H1 (cell line): ENCODE results near the gene STIMATE. TPM values are rescaled to one million over a fixed set of nuclear protein-coding genes. Genes with fewer than 3 reads are reported as not detected.

Experiments
- CTCF ChIA-PET: fragments of 300-600 bp; sonication (Branson Sonifier 250); formaldehyde crosslinking; loops from one replicate; lab custom pipeline; 2021; ENCODE audit not compliant: partially characterized antibody; lab: Charles Lee
- POLR2A ChIA-PET: fragments of 300-600 bp; sonication (Branson Sonifier 250); formaldehyde crosslinking; loops from one replicate; lab custom pipeline; 2021; ENCODE audit warnings: inconsistent platforms; ENCODE audit not compliant: partially characterized antibody; lab: Charles Lee
- DNase-seq, 2 experiments: peaks; one replicate each; pipeline versions ENCODE4 v3.0.0 to v3.0.0-alpha.2; 2010 to 2022; ENCODE audit warnings: low spot score in 2 of 2, low read depth in 1 of 2, mixed read lengths in 1 of 2
- FAIRE-seq: peaks from 2 replicates; lab custom pipeline; 2011; peaks lifted over from hg19 to GRCh38; lab: Jason Lieb, UNC
- H2AFZ ChIP-seq: 2 replicates; pipeline ENCODE4 v1.8.1; 2012; ENCODE audit warnings: low read length, inconsistent platforms
- H2AK5ac ChIP-seq: 2 replicates; pipeline ENCODE4 v1.6.1; 2013; ENCODE audit warnings: low read depth, low read length
- H2BK120ac ChIP-seq: replicated peaks from 2 replicates; pipeline ENCODE3; 2013; ENCODE audit warnings: low read depth, low read length, inconsistent platforms
- H2BK12ac ChIP-seq: 2 replicates; pipeline ENCODE4 v1.6.1; 2013; ENCODE audit warnings: low read depth, low read length
- H2BK15ac ChIP-seq: 2 replicates; pipeline ENCODE4 v1.6.1; 2013; ENCODE audit warnings: low read length
- H2BK20ac ChIP-seq: 2 replicates; pipeline ENCODE4 v1.6.1; 2013; ENCODE audit warnings: low read length
- H2BK5ac ChIP-seq: 2 replicates; pipeline ENCODE4 v1.6.1; 2013; ENCODE audit warnings: low read depth, low read length
- H3K14ac ChIP-seq: 2 replicates; pipeline ENCODE4 v1.6.1; 2013; ENCODE audit warnings: inconsistent platforms; ENCODE audit not compliant: insufficient read length
- H3K18ac ChIP-seq: 2 replicates; pipeline ENCODE4 v1.6.1; 2013; ENCODE audit warnings: low read length; ENCODE audit errors: extremely low read depth
- H3K23ac ChIP-seq: 2 replicates; pipeline ENCODE4 v1.6.1; 2013; ENCODE audit warnings: inconsistent platforms; ENCODE audit not compliant: insufficient read length
- H3K23me2 ChIP-seq: 2 replicates; pipeline ENCODE4 v1.6.1; 2013; ENCODE audit warnings: low read depth, low read length
- H3K27ac ChIP-seq: 2 replicates; pipeline ENCODE4 v1.6.1; 2011; ENCODE audit warnings: low read depth, low read length, inconsistent platforms
- H3K27me3 ChIP-seq, 4 experiments: replicated peaks in 1 of 4; 1 replicate in 1 of 4; 2 replicates in 3 of 4; pipeline versions ENCODE4 v1.6.1 to v1.8.1; 2011 to 2013; ENCODE audit warnings: low read length in 3 of 4, mild to moderate bottlenecking in 3 of 4, inconsistent platforms in 2 of 4, mixed read lengths in 2 of 4, moderate library complexity in 1 of 4; ENCODE audit not compliant: control insufficient read depth in 3 of 4, insufficient read depth in 3 of 4; ENCODE audit errors: extremely low read depth in 1 of 4
- H3K36me3 ChIP-seq, 4 experiments: 2 replicates each; pipeline versions ENCODE4 v1.6.1 to v1.8.1; 2011 to 2013; ENCODE audit warnings: mild to moderate bottlenecking in 4 of 4, low read length in 3 of 4, moderate library complexity in 2 of 4, control low read depth in 1 of 4, inconsistent platforms in 1 of 4; ENCODE audit not compliant: insufficient read depth in 4 of 4, control insufficient read depth in 2 of 4
- H3K4ac ChIP-seq: replicated peaks from 2 replicates; pipeline ENCODE3; 2013; ENCODE audit warnings: low read length, low read depth, mixed read lengths, inconsistent platforms; ENCODE audit not compliant: insufficient read length
- H3K4me1 ChIP-seq, 4 experiments: replicated peaks in 1 of 4; 1 replicate in 1 of 4; 2 replicates in 3 of 4; pipeline versions ENCODE4 v1.6.1 to v1.8.1; 2011 to 2013; ENCODE audit warnings: low read length in 3 of 4, inconsistent platforms in 2 of 4, mixed read lengths in 1 of 4; ENCODE audit not compliant: insufficient read depth in 4 of 4, control insufficient read depth in 3 of 4
- H3K4me2 ChIP-seq, 2 experiments: 2 replicates each; pipeline versions ENCODE4 v1.6.1 to v1.8.1; 2011 to 2013; ENCODE audit warnings: low read depth in 2 of 2, low read length in 2 of 2, control low read depth in 1 of 2, inconsistent platforms in 1 of 2, mild to moderate bottlenecking in 1 of 2; ENCODE audit not compliant: insufficient read depth in 1 of 2
- H3K4me3 ChIP-seq, 4 experiments: fragments of 200-600, 300-600 bp in 1 of 4; sonication (generic), shearing (Covaris generic), sonication (Bioruptor Twin) in 1 of 4; 2 replicates each; pipeline versions ENCODE4 v1.5.1 to v1.8.1; 2011 to 2016; ENCODE audit warnings: low read length in 4 of 4, low read depth in 3 of 4, control low read depth in 2 of 4, inconsistent platforms in 2 of 4, mild to moderate bottlenecking in 2 of 4, mixed read lengths in 1 of 4, moderate library complexity in 1 of 4; ENCODE audit not compliant: insufficient read depth in 2 of 4; ENCODE audit errors: extremely low read depth in 1 of 4
- H3K56ac ChIP-seq: replicated peaks from 2 replicates; pipeline ENCODE3; 2013; ENCODE audit warnings: low read depth, mild to moderate bottlenecking, mixed read lengths, low read length, inconsistent platforms; ENCODE audit not compliant: insufficient read length
- H3K79me1 ChIP-seq: 2 replicates; pipeline ENCODE4 v1.6.1; 2013; ENCODE audit warnings: low read depth, low read length, control low read depth
- H3K79me2 ChIP-seq, 2 experiments: 2 replicates each; pipeline versions ENCODE4 v1.6.1 to v1.8.1; 2012 to 2013; ENCODE audit warnings: low read length in 2 of 2, mild to moderate bottlenecking in 2 of 2, inconsistent platforms in 1 of 2; ENCODE audit not compliant: insufficient read depth in 2 of 2, control insufficient read depth in 1 of 2
- H3K9ac ChIP-seq, 4 experiments: replicated peaks in 1 of 4; 1 replicate in 1 of 4; 2 replicates in 3 of 4; pipeline versions ENCODE4 v1.6.1 to v1.8.1; 2011 to 2013; ENCODE audit warnings: low read depth in 3 of 4, low read length in 3 of 4, control low read depth in 2 of 4, mild to moderate bottlenecking in 2 of 4, moderate library complexity in 2 of 4, inconsistent platforms in 1 of 4; ENCODE audit errors: extremely low read depth in 1 of 4
- H3K9me3 ChIP-seq, 2 experiments: 2 replicates each; pipeline versions ENCODE4 v1.6.1 to v1.8.1; 2012 to 2013; ENCODE audit warnings: mild to moderate bottlenecking in 2 of 2, moderate library complexity in 2 of 2, control low read depth in 1 of 2, inconsistent platforms in 1 of 2, low read depth in 1 of 2, low read length in 1 of 2, mixed read lengths in 1 of 2; ENCODE audit not compliant: insufficient read depth in 2 of 2
- H4K20me1 ChIP-seq, 2 experiments: replicated peaks in 1 of 2; 2 replicates each; pipeline versions ENCODE3 to v1.8.1; 2011 to 2013; ENCODE audit warnings: inconsistent platforms in 2 of 2, low read length in 2 of 2, mild to moderate bottlenecking in 1 of 2; ENCODE audit not compliant: insufficient read depth in 2 of 2, control insufficient read depth in 1 of 2
- H4K5ac ChIP-seq: 2 replicates; pipeline ENCODE4 v1.6.1; 2013; ENCODE audit warnings: low read length, low read depth, mixed read lengths, inconsistent platforms; ENCODE audit not compliant: insufficient read length
- H4K8ac ChIP-seq: 2 replicates; pipeline ENCODE4 v1.8.0; 2013; ENCODE audit warnings: mild to moderate bottlenecking, moderate library complexity, low read length, inconsistent platforms; ENCODE audit not compliant: insufficient read depth; ENCODE audit errors: extremely low read depth
- H4K91ac ChIP-seq: replicated peaks from 2 replicates; pipeline ENCODE3; 2013; ENCODE audit warnings: low read length, mixed read lengths, inconsistent platforms; ENCODE audit not compliant: insufficient read length
- CREB1 ChIP-seq: IDR thresholded peaks from 2 replicates; pipeline ENCODE4 v1.6.1; 2012; ENCODE audit warnings: inconsistent platforms
- KDM1A ChIP-seq: fragments of 200-600, 300-600 bp; sonication (generic); IDR thresholded peaks from 2 replicates; pipeline ENCODE4 v1.7.1; 2016; ENCODE audit warnings: mild to moderate bottlenecking, low read length, borderline replicate concordance
- RAD21 ChIP-seq, 2 experiments: IDR thresholded peaks in 1 of 2; conservative IDR thresholded peaks in 1 of 2; 2 replicates each; pipeline ENCODE4 v1.6.1; 2011; ENCODE audit warnings: low read depth in 2 of 2, low read length in 2 of 2, improper control_type of control experiment in 1 of 2, inconsistent platforms in 1 of 2, mild to moderate bottlenecking in 1 of 2, moderate library complexity in 1 of 2
- SAP30 ChIP-seq: fragments of 300-600 bp; sonication (generic); IDR thresholded peaks from 2 replicates; pipeline ENCODE4 v1.7.1; 2012; ENCODE audit warnings: low read length, moderate library complexity, mild to moderate bottlenecking, inconsistent platforms; ENCODE audit not compliant: insufficient read depth, insufficient replicate concordance
- SIX5 ChIP-seq: IDR thresholded peaks from 2 replicates; pipeline ENCODE4 v1.6.1; 2011; ENCODE audit warnings: mild to moderate bottlenecking, low read depth, low read length
- YY1 ChIP-seq: IDR thresholded peaks from 2 replicates; pipeline ENCODE4 v1.6.1; 2011; ENCODE audit warnings: low read depth, mild to moderate bottlenecking, low read length
- WGBS, 2 experiments: shearing (Covaris generic) in 1 of 2; methylation state at CpG; one replicate each; pipeline versions ENCODE4 v1.1.6 to v1.1.7; 2013 to 2015; ENCODE audit warnings: low lambda C conversion rate in 2 of 2, mixed read lengths in 2 of 2, inconsistent platforms in 1 of 2, low coverage in 1 of 2, missing lambda C conversion rate in 1 of 2; ENCODE audit not compliant: insufficient replicate concordance in 2 of 2, insufficient coverage in 1 of 2, insufficient read length in 1 of 2; ENCODE audit errors: extremely low coverage in 1 of 2, missing lambda C conversion rate in 1 of 2; 5-methylcytosine and 5-hydroxymethylcytosine counted together
- polyA plus RNA-seq, 7 experiments: library from polyadenylated mRNA; depleted of rRNA in 3 of 7; stranded (reverse) in 5 of 7; unstranded in 2 of 7; fragments of >200 nt in 5 of 7; fragments of 200-250 nt in 2 of 7; gene quantifications; 1 replicate in 5 of 7; 2 replicates in 1 of 7; 4 replicates in 1 of 7; pipeline versions ENCODE4 v1.2.1 to v1.2.3, GENCODE V29; 2011 to 2013; ENCODE audit warnings: missing spikeins in 2 of 7, mixed read lengths in 2 of 7
- total RNA-seq: library from RNA; stranded (reverse); fragmentation: NEBNext Ultra II Directional; extraction: Animal tissue kit (Norgen Biotek cat#: 25700); gene quantifications from 2 replicates; pipeline ENCODE4 v1.2.1, GENCODE V29; 2021
- TF ChIP-seq, protein P1 (sequence below), 3 experiments: IDR thresholded peaks; 1 replicate in 2 of 3; 2 replicates in 1 of 3; pipeline versions ENCODE4 v1.5.1 to v1.6.1; 2011; ENCODE audit warnings: low read length in 3 of 3, mild to moderate bottlenecking in 3 of 3, inconsistent platforms in 2 of 3, low read depth in 1 of 3, moderate library complexity in 1 of 3; ENCODE audit not compliant: insufficient read depth in 1 of 3; ENCODE audit errors: control extremely low read depth in 1 of 3

STIMATE gene
- total and polyA plus RNA-seq, 2 of the 8 experiments (the other 6 are each of a cell fraction or from before 2014, with no cell fraction given) = 17.5 to 22.1 TPM

GRCh38 chr3:52851348-52851747 lies 46.0 kb downstream of the STIMATE start:
- DNase-seq (peak; percentile 53 to 58), FAIRE-seq (peak; percentile 85)
- H2BK5ac ChIP-seq = no peak overlapping the region
- H3K4ac ChIP-seq = no peak overlapping the region
- no peak overlapping the region for H3K4me3 ChIP-seq
- no peak overlapping the region for H3K27ac ChIP-seq
- H2AK5ac ChIP-seq = no peak overlapping the region
- H3K9ac ChIP-seq = no peak overlapping the region; a peak in 1 of 7 replicates
- H3K27me3 ChIP-seq = no peaks in the 10 kb centered on the region
- no peaks in the 10 kb centered on the region for H3K9me3 ChIP-seq
- H4K5ac ChIP-seq = no peak overlapping the region
- H3K56ac ChIP-seq = no peak overlapping the region
- TF ChIP-seq KDM1A (no peak), RAD21 (IDR thresholded peaks at IDR 0.05 in 1 of 2, conservative IDR thresholded peaks at IDR 0.05 in 1 of 2; ENCODE audit: low read depth in 2 of 2, low read length in 2 of 2) (peak; percentile 95 to 98), CREB1 (0 out of 2 replicates have a peak, but pooled peaks have one; percentile 18), SIX5 (no peak), SAP30 (no peak), YY1 (no peak)
- TF ChIP-seq, protein P1, sequence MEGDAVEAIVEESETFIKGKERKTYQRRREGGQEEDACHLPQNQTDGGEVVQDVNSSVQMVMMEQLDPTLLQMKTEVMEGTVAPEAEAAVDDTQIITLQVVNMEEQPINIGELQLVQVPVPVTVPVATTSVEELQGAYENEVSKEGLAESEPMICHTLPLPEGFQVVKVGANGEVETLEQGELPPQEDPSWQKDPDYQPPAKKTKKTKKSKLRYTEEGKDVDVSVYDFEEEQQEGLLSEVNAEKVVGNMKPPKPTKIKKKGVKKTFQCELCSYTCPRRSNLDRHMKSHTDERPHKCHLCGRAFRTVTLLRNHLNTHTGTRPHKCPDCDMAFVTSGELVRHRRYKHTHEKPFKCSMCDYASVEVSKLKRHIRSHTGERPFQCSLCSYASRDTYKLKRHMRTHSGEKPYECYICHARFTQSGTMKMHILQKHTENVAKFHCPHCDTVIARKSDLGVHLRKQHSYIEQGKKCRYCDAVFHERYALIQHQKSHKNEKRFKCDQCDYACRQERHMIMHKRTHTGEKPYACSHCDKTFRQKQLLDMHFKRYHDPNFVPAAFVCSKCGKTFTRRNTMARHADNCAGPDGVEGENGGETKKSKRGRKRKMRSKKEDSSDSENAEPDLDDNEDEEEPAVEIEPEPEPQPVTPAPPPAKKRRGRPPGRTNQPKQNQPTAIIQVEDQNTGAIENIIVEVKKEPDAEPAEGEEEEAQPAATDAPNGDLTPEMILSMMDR (IDR thresholded peaks at IDR 0.05; ENCODE audit: control extremely low read depth in 1 of 3, insufficient read depth in 1 of 3, low read depth in 1 of 3, low read length in 3 of 3) = peak; percentile 66 to 94 (median 92)
- H3K14ac ChIP-seq = no peak overlapping the region
- no peak overlapping the region for H2BK15ac ChIP-seq
- H4K8ac ChIP-seq = no peak overlapping the region
- ChIA-PET CTCF (interaction anchor here (0.6 to 3.5 kb wide), 47 partner anchors 9 to 347 kb away, joined by 3 to 35 read pairs (median 4); partner anchors contain the start of gene MUSTN1), POLR2A (interaction anchor here (0.6 kb wide), 1 partner anchor 157 kb away, joined by 3 read pairs; no protein-coding TSS in a partner anchor)
- no peaks in the 10 kb centered on the region for H3K4me1 ChIP-seq
- H3K79me1 ChIP-seq = no peaks in the 10 kb centered on the region
- H4K20me1 ChIP-seq = peaks cover 0 to 2% of the 10 kb centered on the region in 2 experiments
- H3K18ac ChIP-seq = no peak overlapping the region
- H2BK20ac ChIP-seq = no peak overlapping the region
- no peaks in the 10 kb centered on the region for H3K79me2 ChIP-seq
- no peak overlapping the region for H2BK12ac ChIP-seq
- H3K23me2 ChIP-seq = no peaks in the 10 kb centered on the region
- H3K23ac ChIP-seq = no peak overlapping the region
- WGBS, 2 experiments = 57% methylated on average over 3 of the region's 3 CpGs; no CpG with 5 or more reads in 1 of the 2 experiments
- no peak overlapping the region for H3K4me2 ChIP-seq
- no peak overlapping the region for H2AFZ ChIP-seq
- H2BK120ac ChIP-seq = no peak overlapping the region
- no peak overlapping the region for H4K91ac ChIP-seq
- H3K36me3 ChIP-seq = peaks cover 3 to 13% (median 7%) of the 10 kb centered on the region in 4 experiments; a peak in 7 of 8 replicates
